Bone marrow (tissue), 2 donors: ENCODE results near the gene CNOT11.

Experiments
- DNase-seq, 2 donors: peaks; one replicate each; lab custom pipeline; 2025; lab: John Stamatoyannopoulos, UW

The CNOT11 gene

DNA sequence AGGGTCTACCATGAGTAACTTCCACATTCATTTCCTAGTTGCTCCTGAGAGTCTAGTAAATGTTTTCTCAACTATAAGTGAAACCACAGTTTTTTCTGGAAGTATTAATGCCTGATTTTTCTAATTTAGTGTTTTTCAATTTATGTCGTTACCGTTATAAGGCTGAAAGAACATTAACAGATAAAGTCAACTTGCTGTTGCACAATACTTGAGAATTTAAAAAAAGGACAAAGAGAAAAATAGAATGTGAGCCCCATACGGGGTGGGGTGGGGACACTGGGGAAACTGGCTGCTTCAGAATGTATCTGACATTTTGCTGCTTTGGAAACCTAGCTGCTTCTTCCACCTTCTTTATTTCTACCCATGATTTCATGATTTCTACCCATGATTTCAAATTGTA, 26.2 kb downstream of the CNOT11 start:
- DNase-seq = no peak

GRCh38 chr2:101281482-101281881, 28.8 kb downstream of the CNOT11 start:
- no peak for DNase-seq

DNA sequence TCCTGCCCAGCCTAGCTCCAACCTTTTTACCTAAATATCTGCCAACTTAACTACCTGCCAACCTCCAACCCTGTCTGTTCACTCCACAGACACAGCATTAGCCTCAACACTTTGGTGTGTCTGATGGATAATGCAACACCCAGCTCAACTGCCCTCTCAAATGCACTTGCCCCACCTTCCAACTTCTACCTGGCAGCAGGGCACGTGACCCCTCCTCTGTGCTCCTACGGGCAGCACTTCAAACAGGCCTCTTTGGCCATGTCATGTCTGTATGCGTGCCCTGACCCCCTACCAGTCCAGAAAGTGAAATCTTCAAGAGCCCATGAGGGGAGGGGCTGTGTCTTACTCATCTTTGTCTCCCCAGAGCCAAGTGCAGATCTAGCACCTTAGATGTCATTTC, 30.3 kb downstream of the CNOT11 start:
- DNase-seq = no peak

GRCh38 chr2:101286684-101287083, 34.0 kb downstream of the CNOT11 start:
- no peak for DNase-seq

DNA sequence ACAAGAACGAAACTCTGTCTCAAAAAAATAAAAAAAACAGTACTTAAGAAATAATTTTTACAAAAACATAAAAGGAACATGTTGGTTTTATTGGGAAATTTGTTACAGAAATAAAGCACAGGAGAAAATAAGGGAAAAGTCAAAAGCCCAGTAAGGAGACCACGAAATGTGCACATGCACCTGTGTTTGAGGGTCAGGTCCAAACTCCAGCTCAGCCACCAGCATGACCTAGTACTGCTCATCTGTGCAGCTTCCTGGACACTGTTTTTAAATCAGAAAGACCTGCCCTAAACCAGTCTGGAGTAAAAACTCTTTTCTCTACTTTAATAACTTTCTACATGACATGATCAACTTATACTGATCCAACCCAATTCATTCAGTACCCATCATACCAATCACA, 34.6 kb downstream of the CNOT11 start:
- DNase-seq = no peak

GRCh38 chr2:101290711-101291110, 38.0 kb downstream of the CNOT11 start:
- no peak for DNase-seq

GRCh38 chr2:101291973-101292372, 39.3 kb downstream of the CNOT11 start:
- DNase-seq = no peak

DNA sequence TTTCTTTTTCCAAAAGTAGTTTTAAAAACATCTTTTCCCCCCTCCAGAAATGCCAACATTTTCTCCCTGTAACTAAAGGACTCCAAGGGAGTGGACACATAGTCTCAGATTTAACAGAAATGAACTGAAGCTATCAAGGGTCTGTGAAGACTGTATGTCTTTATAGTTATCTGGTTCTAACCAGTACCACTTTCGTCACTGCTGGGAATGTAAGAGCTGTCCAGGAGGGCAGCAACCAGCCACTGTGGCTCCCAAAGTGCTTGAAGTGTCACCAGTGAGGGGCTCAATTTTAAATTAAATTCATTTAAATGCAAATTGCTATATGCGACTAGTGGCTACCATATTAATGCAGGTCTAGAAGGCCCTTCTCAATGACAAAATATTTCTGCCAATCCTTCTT, 40.9 kb downstream of the CNOT11 start:
- DNase-seq = no peak

GRCh38 chr2:101294861-101295260, 42.2 kb downstream of the CNOT11 start:
- no peak for DNase-seq

DNA sequence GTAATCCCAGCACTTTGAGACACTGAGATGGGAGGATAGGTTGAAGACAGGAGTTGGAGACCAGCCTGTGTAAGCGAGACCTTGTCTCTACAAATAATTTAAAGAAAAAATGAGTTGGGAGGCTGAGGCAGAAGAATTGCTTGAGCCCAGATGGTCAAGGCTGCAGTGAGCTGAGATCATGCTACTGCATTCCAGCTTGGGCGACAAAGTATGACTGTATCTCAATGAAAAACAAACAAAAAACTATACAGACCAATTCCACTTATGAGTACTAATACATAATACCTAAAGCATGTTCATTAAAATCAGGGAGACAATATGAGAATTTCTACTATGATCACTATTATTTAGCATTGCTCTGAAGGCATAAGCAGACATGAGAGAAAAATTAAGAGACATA, 43.2 kb downstream of the CNOT11 start:
- no peak for DNase-seq

- DNase-seq = no peak
These were observed 43.7 kb downstream of the CNOT11 start for GRCh38 chr2:101296371-101296770.

- no peak for DNase-seq
These were observed 44.7 kb downstream of the CNOT11 start for GRCh38 chr2:101297383-101297782.

GRCh38 chr2:101299604-101300003, 46.9 kb downstream of the CNOT11 start:
- no peak for DNase-seq

DNA sequence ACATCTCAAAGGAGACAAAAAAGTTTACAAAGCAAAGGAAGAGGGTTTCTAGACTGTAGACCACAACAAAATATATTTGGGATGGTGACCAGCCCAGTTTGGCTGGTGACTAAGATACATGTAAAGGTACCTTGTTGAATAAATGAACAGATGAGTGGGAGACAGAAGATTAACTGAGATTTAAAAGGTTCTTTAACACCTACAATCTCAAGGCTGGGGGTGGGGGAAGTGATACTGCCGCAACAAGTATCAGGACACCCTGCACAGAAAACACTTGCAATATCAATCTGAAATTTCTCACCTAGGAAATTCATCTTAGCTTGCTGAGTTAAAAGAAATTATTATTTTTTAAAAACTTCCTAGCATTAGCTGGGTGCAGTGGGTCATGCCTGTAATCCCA, 47.5 kb downstream of the CNOT11 start:
- no peak for DNase-seq

- DNase-seq = no peak
These were observed 48.1 kb downstream of the CNOT11 start for GRCh38 chr2:101300836-101301235.

DNA sequence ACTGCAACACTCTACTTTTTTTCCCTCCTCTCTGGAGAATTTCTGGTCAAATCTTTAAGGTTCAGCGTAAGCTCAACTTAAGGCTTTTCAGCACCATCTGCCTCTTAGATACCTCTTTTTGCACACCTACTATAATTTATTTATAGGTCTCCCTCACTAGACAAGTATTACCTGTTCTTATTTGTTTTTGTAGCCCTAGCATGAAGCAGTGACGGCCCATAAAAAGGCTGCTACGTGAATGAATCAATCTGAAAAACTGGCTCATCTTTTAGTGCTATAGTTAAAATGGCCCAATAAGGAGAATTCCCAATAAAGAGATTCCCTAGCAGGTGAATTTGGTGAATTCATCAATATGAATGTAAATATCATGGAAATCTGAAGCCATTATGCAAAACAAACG, 49.3 kb downstream of the CNOT11 start:
- no peak for DNase-seq

- no peak for DNase-seq
These were observed 51.0 kb downstream of the CNOT11 start for GRCh38 chr2:101303688-101304087.

- DNase-seq = no peak
These were observed 52.3 kb downstream of the CNOT11 start for GRCh38 chr2:101305035-101305434.

DNA sequence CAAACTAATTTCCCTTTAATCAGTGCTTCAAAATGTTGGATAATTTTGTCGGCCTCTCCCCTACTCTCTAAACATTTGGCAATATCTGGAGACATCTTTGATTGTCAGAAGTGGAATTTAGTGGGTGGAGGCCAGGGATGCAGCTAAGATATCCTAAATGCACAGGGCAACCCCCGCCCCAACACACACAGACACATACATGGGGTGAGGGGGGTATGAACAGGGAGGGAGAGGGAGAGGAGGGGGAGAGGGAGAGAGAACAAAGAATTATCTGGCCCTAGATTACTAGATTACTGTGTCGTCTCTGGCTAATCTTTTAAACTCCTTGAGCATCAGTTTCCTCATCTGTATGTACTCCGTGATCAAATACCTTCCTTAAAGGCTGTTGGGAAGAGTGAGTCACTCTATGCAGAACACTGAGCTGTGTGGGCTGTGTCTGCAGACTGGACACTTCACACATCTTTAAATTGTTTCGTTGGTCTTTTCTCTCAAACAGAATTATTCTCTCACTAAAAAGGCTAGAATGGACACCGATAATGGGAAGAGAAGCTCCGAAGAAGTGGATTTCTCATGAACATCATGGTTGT, 52.9 kb downstream of the CNOT11 start:
- DNase-seq = no peak

- DNase-seq = no peak
These were observed 53.7 kb downstream of the CNOT11 start for GRCh38 chr2:101306410-101306809.

- no peak for DNase-seq
These were observed 54.8 kb downstream of the CNOT11 start for GRCh38 chr2:101307503-101307902.

- DNase-seq = no peak
These were observed 55.3 kb downstream of the CNOT11 start for GRCh38 chr2:101307950-101308431.

- DNase-seq = peak; percentile 85 to 89
These were observed 55.9 kb downstream of the CNOT11 start, which contains the start of gene RNF149 for GRCh38 chr2:101308432-101309210. Gene RNF149 (minus strand): TSS chr2:101308701. CDS start chr2:101308588, 113 bp downstream.
